NT2/D1 (cell line): ENCODE results near the gene PHIP.

Experiments used
- YY1 ChIP-seq: IDR thresholded peaks from 2 replicates; pipeline ENCODE4 v1.6.1; 2011; ENCODE audit not compliant: insufficient read length, insufficient read depth
- ZNF274 ChIP-seq: IDR thresholded peaks from 2 replicates; pipeline ENCODE4 v1.6.1; 2011; ENCODE audit warnings: mild to moderate bottlenecking, low read depth, low read length

DNA sequence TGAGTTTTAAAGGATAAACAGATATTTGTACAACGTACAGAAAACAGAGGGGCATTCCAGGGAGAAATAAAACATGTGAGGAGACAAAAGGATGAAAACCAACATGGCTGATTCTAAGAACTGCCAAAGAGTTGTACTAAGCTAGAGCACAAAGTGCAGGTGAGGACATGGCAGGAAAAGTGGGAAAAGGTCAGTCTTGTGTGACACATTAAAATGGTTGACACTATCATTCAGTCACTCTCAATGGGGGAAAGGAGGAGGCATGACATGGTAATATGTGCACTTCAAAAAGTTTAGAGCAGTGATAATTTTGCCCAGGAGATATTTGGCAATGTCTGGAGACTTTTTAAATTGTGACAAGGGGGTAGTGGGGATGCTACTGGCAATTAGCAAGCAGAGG is 21.8 kb downstream of the PHIP start:
- TF ChIP-seq ZNF274 (no peak), YY1 (no peak)
